Measurements from ENCODE around the gene FLYWCH1. TPM values are rescaled to one million over a fixed set of nuclear protein-coding genes. Genes with fewer than 3 reads are reported as not detected.
"Not testable (repeated sequence)": the region's sequence is repeated elsewhere in the genome, so short reads cannot be mapped to it uniquely, and the experiment has no call there.

Gene FLYWCH1
- total RNA-seq, 2 experiments from 2014 or later = 44.6 to 48.9 TPM

- H3K27me3 Mint-ChIP-seq (ENCODE audit: low read depth) = no peaks in the 10 kb centered on the region
- no peak overlapping the region for H3K4me3 Mint-ChIP-seq
- no peak overlapping the region for H3K27ac Mint-ChIP-seq
- no peaks in the 10 kb centered on the region for H3K9me3 Mint-ChIP-seq (ENCODE audit: insufficient read depth)
- H3K4me1 Mint-ChIP-seq (ENCODE audit: low read depth) = peaks cover 14% of the 10 kb centered on the region
- H3K36me3 Mint-ChIP-seq (ENCODE audit: low read depth) = peaks cover 3% of the 10 kb centered on the region
- DNase-seq (no peak), ATAC-seq (no peak)
- POLR2A ChIA-PET = no interaction called here
- CTCF ChIA-PET = interaction anchor here (1.7 kb wide), 1 partner anchor 60 kb away, joined by 5 read pairs; no protein-coding TSS in a partner anchor
Observed at GRCh38 chr16:2928796-2929195, 17.1 kb downstream of the FLYWCH1 start.

GRCh38 chr16:2929693-2930092 lies 18.0 kb downstream of the FLYWCH1 start:
- Mint-ChIP-seq H3K9me3 (ENCODE audit: insufficient read depth) (no peaks in the 10 kb centered on the region), H3K36me3 (ENCODE audit: low read depth) (peaks cover 5% of the 10 kb centered on the region), H3K27ac (no peak overlapping the region), H3K4me1 (ENCODE audit: low read depth) (peaks cover 14% of the 10 kb centered on the region), H3K27me3 (ENCODE audit: low read depth) (no peaks in the 10 kb centered on the region), H3K4me3 (no peak overlapping the region)
- DNase-seq (no peak), ATAC-seq (no peak)
- POLR2A ChIA-PET = no interaction called here
- CTCF ChIA-PET = interaction anchor here (1.7 kb wide), 1 partner anchor 61 kb away, joined by 5 read pairs; no protein-coding TSS in a partner anchor

- peaks cover 16% of the 10 kb centered on the region for H3K4me1 Mint-ChIP-seq (ENCODE audit: low read depth)
- ChIA-PET CTCF (interaction anchor here (1.7 kb wide), 1 partner anchor 62 kb away, joined by 5 read pairs; no protein-coding TSS in a partner anchor), POLR2A (no interaction called here)
- no peaks in the 10 kb centered on the region for H3K9me3 Mint-ChIP-seq (ENCODE audit: insufficient read depth)
- DNase-seq (no peak), ATAC-seq (no peak)
- H3K27ac Mint-ChIP-seq = no peak overlapping the region
- H3K27me3 Mint-ChIP-seq (ENCODE audit: low read depth) = no peaks in the 10 kb centered on the region
- no peak overlapping the region for H3K4me3 Mint-ChIP-seq
- H3K36me3 Mint-ChIP-seq (ENCODE audit: low read depth) = peaks cover 8% of the 10 kb centered on the region
Observed at GRCh38 chr16:2930236-2930635, 18.5 kb downstream of the FLYWCH1 start.

GRCh38 chr16:2931231-2931914 lies 19.6 kb downstream of the FLYWCH1 start:
- H3K27me3 Mint-ChIP-seq (ENCODE audit: low read depth); H3K4me3 Mint-ChIP-seq; H3K27ac Mint-ChIP-seq; DNase-seq; ATAC-seq; H3K9me3 Mint-ChIP-seq (ENCODE audit: insufficient read depth); POLR2A ChIA-PET: not testable (repeated sequence)
- Mint-ChIP-seq H3K4me1 (ENCODE audit: low read depth) (peaks cover 20% of the 10 kb centered on the region), H3K36me3 (ENCODE audit: low read depth) (peaks cover 12% of the 10 kb centered on the region)
- CTCF ChIA-PET = interaction anchor here (1.1 kb wide), 1 partner anchor 9 kb away, joined by 3 read pairs; no protein-coding TSS in a partner anchor

GRCh38 chr16:2933136-2933535 lies 21.4 kb downstream of the FLYWCH1 start:
- Mint-ChIP-seq H3K4me3 (no peak overlapping the region), H3K36me3 (ENCODE audit: low read depth) (peaks cover 15% of the 10 kb centered on the region), H3K27me3 (ENCODE audit: low read depth) (no peaks in the 10 kb centered on the region), H3K9me3 (ENCODE audit: insufficient read depth) (no peaks in the 10 kb centered on the region), H3K27ac (no peak overlapping the region), H3K4me1 (ENCODE audit: low read depth) (peaks cover 8% of the 10 kb centered on the region)
- POLR2A ChIA-PET = no interaction called here
- CTCF ChIA-PET = no interaction called here
- DNase-seq = no peak
- ATAC-seq = no peak

GRCh38 chr16:2933701-2934100 lies 22.0 kb downstream of the FLYWCH1 start:
- peaks cover 8% of the 10 kb centered on the region for H3K4me1 Mint-ChIP-seq (ENCODE audit: low read depth)
- H3K4me3 Mint-ChIP-seq = no peak overlapping the region
- H3K36me3 Mint-ChIP-seq (ENCODE audit: low read depth) = peaks cover 15% of the 10 kb centered on the region
- ChIA-PET CTCF (no interaction called here), POLR2A (no interaction called here)
- no peaks in the 10 kb centered on the region for H3K9me3 Mint-ChIP-seq (ENCODE audit: insufficient read depth)
- DNase-seq (no peak), ATAC-seq (no peak)
- H3K27ac Mint-ChIP-seq = no peak overlapping the region
- no peaks in the 10 kb centered on the region for H3K27me3 Mint-ChIP-seq (ENCODE audit: low read depth)

GRCh38 chr16:2934450-2934849 lies 22.7 kb downstream of the FLYWCH1 start:
- ChIA-PET CTCF (no interaction called here), POLR2A (interaction anchor here (1.0 kb wide), 1 partner anchor 11 kb away, joined by 3 read pairs; no protein-coding TSS in a partner anchor)
- H3K27ac Mint-ChIP-seq = no peak overlapping the region

GRCh38 chr16:2936436-2937011 lies 24.8 kb downstream of the FLYWCH1 start:
- DNase-seq (no peak), ATAC-seq (no peak)
- ChIA-PET CTCF (interaction anchor here (1.1 kb wide), 1 partner anchor 17 kb away, joined by 3 read pairs; no protein-coding TSS in a partner anchor), POLR2A (no interaction called here)
- Mint-ChIP-seq H3K9me3 (ENCODE audit: insufficient read depth) (no peaks in the 10 kb centered on the region), H3K4me1 (ENCODE audit: low read depth) (peaks cover 8% of the 10 kb centered on the region), H3K27ac (no peak overlapping the region), H3K27me3 (ENCODE audit: low read depth) (no peaks in the 10 kb centered on the region), H3K4me3 (no peak overlapping the region), H3K36me3 (ENCODE audit: low read depth) (peaks cover 33% of the 10 kb centered on the region)

More at GRCh38 chr16:2934450-2934849, 22.7 kb downstream of the FLYWCH1 start:
- Mint-ChIP-seq H3K36me3 (ENCODE audit: low read depth) (peaks cover 20% of the 10 kb centered on the region), H3K4me3 (no peak overlapping the region), H3K4me1 (ENCODE audit: low read depth) (peaks cover 8% of the 10 kb centered on the region), H3K9me3 (ENCODE audit: insufficient read depth) (no peaks in the 10 kb centered on the region), H3K27me3 (ENCODE audit: low read depth) (no peaks in the 10 kb centered on the region)
- ATAC-seq = no peak
- DNase-seq = no peak

GRCh38 chr16:2937170-2937569 lies 25.4 kb downstream of the FLYWCH1 start:
- Mint-ChIP-seq H3K27ac (no peak overlapping the region), H3K4me3 (no peak overlapping the region), H3K4me1 (ENCODE audit: low read depth) (peaks cover 8% of the 10 kb centered on the region), H3K27me3 (ENCODE audit: low read depth) (no peaks in the 10 kb centered on the region), H3K9me3 (ENCODE audit: insufficient read depth) (no peaks in the 10 kb centered on the region), H3K36me3 (ENCODE audit: low read depth) (peaks cover 35% of the 10 kb centered on the region)
- DNase-seq (no peak), ATAC-seq (no peak)
- ChIA-PET CTCF (interaction anchor here (0.8 to 1.1 kb wide), 2 partner anchors 10 to 18 kb away, joined by 3 to 4 read pairs; no protein-coding TSS in a partner anchor), POLR2A (no interaction called here)

GRCh38 chr16:2938206-2938605 lies 26.5 kb downstream of the FLYWCH1 start:
- DNase-seq (no peak), ATAC-seq (no peak)
- Mint-ChIP-seq H3K27ac (no peak overlapping the region), H3K4me1 (ENCODE audit: low read depth) (peaks cover 8% of the 10 kb centered on the region), H3K36me3 (ENCODE audit: low read depth) (peaks cover 36% of the 10 kb centered on the region), H3K9me3 (ENCODE audit: insufficient read depth) (no peaks in the 10 kb centered on the region), H3K4me3 (no peak overlapping the region), H3K27me3 (ENCODE audit: low read depth) (no peaks in the 10 kb centered on the region)
- POLR2A ChIA-PET = no interaction called here
- CTCF ChIA-PET = no interaction called here

GRCh38 chr16:2939968-2940367 lies 28.2 kb downstream of the FLYWCH1 start:
- no peak overlapping the region for H3K4me3 Mint-ChIP-seq
- no peak overlapping the region for H3K27ac Mint-ChIP-seq
- H3K4me1 Mint-ChIP-seq (ENCODE audit: low read depth) = peaks cover 8% of the 10 kb centered on the region
- CTCF ChIA-PET = interaction anchor here (0.9 to 1.2 kb wide), 3 partner anchors 13 to 23 kb away, joined by 3 to 6 read pairs (median 3); no protein-coding TSS in a partner anchor
- ATAC-seq = no peak
- H3K36me3 Mint-ChIP-seq (ENCODE audit: low read depth) = peaks cover 35% of the 10 kb centered on the region
- H3K27me3 Mint-ChIP-seq (ENCODE audit: low read depth) = no peaks in the 10 kb centered on the region
- no peaks in the 10 kb centered on the region for H3K9me3 Mint-ChIP-seq (ENCODE audit: insufficient read depth)
- DNase-seq = no peak
- POLR2A ChIA-PET = no interaction called here

- H3K4me3 Mint-ChIP-seq = no peak overlapping the region
- no peak overlapping the region for H3K27ac Mint-ChIP-seq
- no peak for DNase-seq
- peaks cover 29% of the 10 kb centered on the region for H3K36me3 Mint-ChIP-seq (ENCODE audit: low read depth)
- no peaks in the 10 kb centered on the region for H3K27me3 Mint-ChIP-seq (ENCODE audit: low read depth)
- CTCF ChIA-PET = interaction anchor here (1.8 kb wide), 1 partner anchor 15 kb away, joined by 8 read pairs; no protein-coding TSS in a partner anchor
- no peak for ATAC-seq
- POLR2A ChIA-PET = no interaction called here
- no peaks in the 10 kb centered on the region for H3K9me3 Mint-ChIP-seq (ENCODE audit: insufficient read depth)
- H3K4me1 Mint-ChIP-seq (ENCODE audit: low read depth) = no peaks in the 10 kb centered on the region
Observed at GRCh38 chr16:2942045-2942444, 30.3 kb downstream of the FLYWCH1 start.
